CD4-positive, alpha-beta memory T cell (primary cell): ENCODE data around the gene TAC3. TPM values are rescaled to one million over a fixed set of nuclear protein-coding genes. Genes with fewer than 3 reads are reported as not detected.

Experiments
- CTCF ChIA-PET: fragments of 350-600 bp; sonication (Branson Sonifier 250); formaldehyde crosslinking; loops from one replicate; lab custom pipeline; 2021; ENCODE audit warnings: inconsistent platforms; ENCODE audit not compliant: partially characterized antibody; lab: Charles Lee
- POLR2A ChIA-PET: fragments of 350-600 bp; sonication (Branson Sonifier 250); formaldehyde crosslinking; loops from one replicate; lab custom pipeline; 2021; ENCODE audit not compliant: partially characterized antibody; lab: Charles Lee
- DNase-seq, 5 donors: peaks; one replicate each; pipeline versions ENCODE4 v3.0.0 to v3.0.0-alpha.2; 2020 to 2022; ENCODE audit warnings: mixed read lengths in 1 of 5
- H3K27ac ChIP-seq: one replicate; pipeline ENCODE4 v1.7.0; 2013; ENCODE audit warnings: low read depth, low read length
- H3K27me3 ChIP-seq: 2 replicates; pipeline ENCODE4 v1.7.0; 2013; ENCODE audit warnings: mild to moderate bottlenecking, low read length, moderate library complexity; ENCODE audit not compliant: insufficient read depth
- H3K36me3 ChIP-seq: 2 replicates; pipeline ENCODE4 v1.7.0; 2013; ENCODE audit warnings: mild to moderate bottlenecking, low read length, moderate library complexity; ENCODE audit not compliant: insufficient read depth
- H3K4me1 ChIP-seq: 2 replicates; pipeline ENCODE4 v1.7.0; 2013; ENCODE audit warnings: mild to moderate bottlenecking, low read length, moderate library complexity; ENCODE audit not compliant: insufficient read depth
- H3K4me3 ChIP-seq, 2 donors: one replicate each; pipeline ENCODE4 v1.7.0; 2013; ENCODE audit warnings: low read length in 2 of 2, mild to moderate bottlenecking in 1 of 2
- H3K9me3 ChIP-seq, 2 donors: one replicate each; pipeline ENCODE4 v1.7.0; 2013; ENCODE audit warnings: low read length in 2 of 2, control low read depth in 1 of 2; ENCODE audit not compliant: control insufficient read depth in 1 of 2
- H3K27ac Mint-ChIP-seq, 7 donors: one replicate each; pipeline ENCODE4 v1.8.0; 2020 to 2021; ENCODE audit warnings: mixed read lengths in 7 of 7, mild to moderate bottlenecking in 6 of 7, inconsistent platforms in 3 of 7, moderate library complexity in 3 of 7
- H3K27me3 Mint-ChIP-seq, 2 donors: one replicate each; pipeline ENCODE4 v1.8.0; 2020 to 2021; ENCODE audit warnings: mixed read lengths in 2 of 2
- H3K36me3 Mint-ChIP-seq, 2 donors: one replicate each; pipeline ENCODE4 v1.8.0; 2020 to 2021; ENCODE audit warnings: mixed read lengths in 2 of 2, inconsistent platforms in 1 of 2, mild to moderate bottlenecking in 1 of 2
- H3K4me1 Mint-ChIP-seq, 4 donors: one replicate each; pipeline ENCODE4 v1.8.0; 2020 to 2021; ENCODE audit warnings: mixed read lengths in 4 of 4, mild to moderate bottlenecking in 1 of 4
- H3K4me3 Mint-ChIP-seq, 8 donors: one replicate each; pipeline ENCODE4 v1.8.0; 2020 to 2021; ENCODE audit warnings: mixed read lengths in 8 of 8, mild to moderate bottlenecking in 7 of 8, moderate library complexity in 6 of 8, inconsistent platforms in 3 of 8
- H3K9me3 Mint-ChIP-seq, 8 donors: one replicate each; pipeline ENCODE4 v1.8.0; 2020 to 2021; ENCODE audit warnings: mixed read lengths in 8 of 8, mild to moderate bottlenecking in 5 of 8, inconsistent platforms in 3 of 8, moderate library complexity in 1 of 8
- intact Hi-C: fragments of 100-400 bp; cut with micrococcal nuclease; formaldehyde crosslinking; loops from one replicate; pipeline ENCODE4 v1.15.1; 2023
- polyA plus RNA-seq, 2 donors: library from polyadenylated mRNA; unstranded; fragments of 300-500 nt; fragmentation: Illumina TruSeq; gene quantifications; one replicate each; pipeline ENCODE4 v1.2.3, GENCODE V29; 2021
- total RNA-seq, 2 experiments: library from RNA; stranded (reverse); gene quantifications; one replicate each; pipeline ENCODE4 v1.2.3, GENCODE V29; 2021

The TAC3 gene
- total and polyA plus RNA-seq, 4 experiments from 2014 or later, result 0.36 TPM; not detected in 3

- no peaks in the 10 kb centered on the region for H3K27me3 ChIP-seq
- POLR2A ChIA-PET, result interaction anchor here (0.8 to 1.4 kb wide), 7 partner anchors 20 to 322 kb away, joined by 3 to 4 read pairs (median 4); partner anchors contain the start of genes LRP1, NACA and NEMP1
- H3K9me3 Mint-ChIP-seq, result no peaks in the 10 kb centered on the region
- CTCF ChIA-PET, result interaction anchor here (1.1 to 3.6 kb wide), 4 partner anchors 10 to 65 kb away, joined by 3 to 25 read pairs (median 7); partner anchors contain the start of gene STAT6
- peaks cover 18% of the 10 kb centered on the region for H3K4me1 ChIP-seq
- peak overlapping the region in 5 of 7 donors; percentile 56 to 89 (median 82) for H3K27ac Mint-ChIP-seq
- H3K4me1 Mint-ChIP-seq, result peaks cover 9 to 24% (median 18%) of the 10 kb centered on the region in 4 donors
- peak overlapping the region in 1 of 2 donors; percentile 5 for H3K4me3 ChIP-seq
- no peaks in the 10 kb centered on the region for H3K27me3 Mint-ChIP-seq
- H3K9me3 ChIP-seq, result no peaks in the 10 kb centered on the region
- H3K36me3 ChIP-seq, result no peaks in the 10 kb centered on the region
- H3K4me3 Mint-ChIP-seq, result peak overlapping the region in 7 of 8 donors; percentile 29 to 70 (median 61)
- intact Hi-C loops, result no loop called here
- peak in 4 of 5 donors; percentile 18 to 46 (median 36) for DNase-seq
- H3K27ac ChIP-seq, result no peak overlapping the region
- H3K36me3 Mint-ChIP-seq, result no peaks in the 10 kb centered on the region
Observed at GRCh38 chr12:57046947-57047890, 30.9 kb upstream of the TAC3 start.

- Mint-ChIP-seq H3K27me3 (no peaks in the 10 kb centered on the region), H3K27ac (peak overlapping the region in 1 of 7 donors; percentile 20), H3K9me3 (no peaks in the 10 kb centered on the region), H3K4me3 (peak overlapping the region in 4 of 8 donors; percentile 36 to 70 (median 64)), H3K36me3 (no peaks in the 10 kb centered on the region), H3K4me1 (peaks cover 9 to 24% (median 18%) of the 10 kb centered on the region in 4 donors)
- no peak for DNase-seq
- intact Hi-C loops, result no loop called here
- Histone ChIP-seq H3K27me3 (no peaks in the 10 kb centered on the region), H3K9me3 (no peaks in the 10 kb centered on the region), H3K27ac (no peak overlapping the region), H3K4me3 (no peak overlapping the region), H3K36me3 (no peaks in the 10 kb centered on the region), H3K4me1 (peaks cover 18% of the 10 kb centered on the region)
- CTCF ChIA-PET, result interaction anchor here (0.7 to 3.6 kb wide), 3 partner anchors 11 to 59 kb away, joined by 3 to 25 read pairs (median 3); no protein-coding TSS in a partner anchor
- POLR2A ChIA-PET, result interaction anchor here (1.0 to 1.4 kb wide), 4 partner anchors 19 to 82 kb away, joined by 3 to 4 read pairs (median 4); partner anchors contain the start of gene LRP1
Observed at GRCh38 chr12:57046086-57046791, 29.9 kb upstream of the TAC3 start.

GRCh38 chr12:57044889-57045288, 28.6 kb upstream of the TAC3 start:
- no peak overlapping the region for H3K27ac ChIP-seq
- Mint-ChIP-seq H3K27me3 (peaks cover 0 to 3% of the 10 kb centered on the region in 2 donors), H3K27ac (no peak overlapping the region), H3K4me1 (peaks cover 9 to 24% (median 18%) of the 10 kb centered on the region in 4 donors), H3K36me3 (no peaks in the 10 kb centered on the region), H3K4me3 (no peak overlapping the region), H3K9me3 (no peaks in the 10 kb centered on the region)
- no peak overlapping the region for H3K4me3 ChIP-seq
- ChIA-PET POLR2A (no interaction called here), CTCF (no interaction called here)
- no peaks in the 10 kb centered on the region for H3K27me3 ChIP-seq
- H3K36me3 ChIP-seq, result no peaks in the 10 kb centered on the region
- no peak for DNase-seq
- intact Hi-C loops, result no loop called here
- H3K9me3 ChIP-seq, result no peaks in the 10 kb centered on the region
- peaks cover 18% of the 10 kb centered on the region for H3K4me1 ChIP-seq

- H3K4me3 ChIP-seq, result no peak overlapping the region
- intact Hi-C loops, result no loop called here
- no peak for DNase-seq
- peaks cover 18% of the 10 kb centered on the region for H3K4me1 ChIP-seq
- H3K27ac ChIP-seq, result no peak overlapping the region
- no peaks in the 10 kb centered on the region for H3K27me3 ChIP-seq
- Mint-ChIP-seq H3K4me1 (peaks cover 9 to 24% (median 18%) of the 10 kb centered on the region in 4 donors), H3K27me3 (peaks cover 0 to 3% of the 10 kb centered on the region in 2 donors), H3K4me3 (no peak overlapping the region), H3K36me3 (no peaks in the 10 kb centered on the region), H3K27ac (no peak overlapping the region), H3K9me3 (no peaks in the 10 kb centered on the region)
- ChIA-PET CTCF (no interaction called here), POLR2A (no interaction called here)
- no peaks in the 10 kb centered on the region for H3K36me3 ChIP-seq
- H3K9me3 ChIP-seq, result no peaks in the 10 kb centered on the region
Observed at GRCh38 chr12:57044468-57044867, 28.1 kb upstream of the TAC3 start.

DNA sequence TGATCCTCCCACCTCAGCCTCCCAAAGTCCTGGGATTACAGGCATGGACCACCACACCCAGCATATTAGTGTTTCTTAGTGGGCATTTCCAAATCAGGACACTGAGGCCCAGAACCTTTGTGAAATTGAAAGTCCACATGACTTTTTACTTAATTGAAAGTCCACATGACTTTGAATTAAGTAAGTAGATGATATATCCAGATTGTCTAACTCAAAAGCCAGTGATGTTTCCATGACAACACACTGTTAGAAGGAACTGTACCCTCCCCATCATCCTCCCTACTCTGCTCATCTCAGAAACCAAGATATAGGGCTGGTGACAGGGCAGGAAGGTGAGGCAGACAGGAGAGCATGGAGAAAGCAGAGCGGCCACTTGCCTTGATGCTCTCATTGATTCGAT, 26.4 kb upstream of the TAC3 start:
- Histone ChIP-seq H3K36me3 (no peaks in the 10 kb centered on the region), H3K4me1 (peaks cover 12% of the 10 kb centered on the region), H3K27ac (no peak overlapping the region), H3K9me3 (no peaks in the 10 kb centered on the region), H3K4me3 (no peak overlapping the region), H3K27me3 (no peaks in the 10 kb centered on the region)
- ChIA-PET POLR2A (no interaction called here), CTCF (no interaction called here)
- no peak overlapping the region for H3K27ac Mint-ChIP-seq
- no peak overlapping the region for H3K4me3 Mint-ChIP-seq
- DNase-seq, result no peak
- H3K4me1 Mint-ChIP-seq, result peaks cover 10 to 19% (median 14%) of the 10 kb centered on the region in 4 donors
- H3K9me3 Mint-ChIP-seq, result no peaks in the 10 kb centered on the region
- H3K27me3 Mint-ChIP-seq, result peaks cover 0 to 3% of the 10 kb centered on the region in 2 donors
- intact Hi-C loops, result no loop called here
- no peaks in the 10 kb centered on the region for H3K36me3 Mint-ChIP-seq

- no peaks in the 10 kb centered on the region for H3K36me3 ChIP-seq
- peaks cover 0 to 2% (median under 1%) of the 10 kb centered on the region in 4 donors for H3K4me1 Mint-ChIP-seq
- no peaks in the 10 kb centered on the region for H3K36me3 Mint-ChIP-seq
- CTCF ChIA-PET, result interaction anchor here (1.1 to 1.6 kb wide), 2 partner anchors 8 to 28 kb away, joined by 3 to 4 read pairs; no protein-coding TSS in a partner anchor
- DNase-seq, result no peak
- no peaks in the 10 kb centered on the region for H3K9me3 Mint-ChIP-seq
- H3K4me3 Mint-ChIP-seq, result no peak overlapping the region
- H3K4me1 ChIP-seq, result no peaks in the 10 kb centered on the region
- H3K27ac Mint-ChIP-seq, result no peak overlapping the region
- intact Hi-C loops, result no loop called here
- H3K27me3 ChIP-seq, result no peaks in the 10 kb centered on the region
- H3K27me3 Mint-ChIP-seq, result peaks cover 2 to 3% of the 10 kb centered on the region in 2 donors
- POLR2A ChIA-PET, result interaction anchor here (0.8 kb wide), 1 partner anchor 28 kb away, joined by 3 read pairs; no protein-coding TSS in a partner anchor
- H3K27ac ChIP-seq, result no peak overlapping the region
- no peak overlapping the region for H3K4me3 ChIP-seq
- H3K9me3 ChIP-seq, result no peaks in the 10 kb centered on the region
Observed at GRCh38 chr12:57040750-57041149, 24.4 kb upstream of the TAC3 start.
